Prostate gland (tissue), 2 donors: ENCODE measurements around the gene MRC1.

ENCODE experiments used
- POLR2A ChIP-seq: fragments of 450-650 bp; IDR thresholded peaks from one replicate; pipeline ENCODE4 v1.6.1; 2016; ENCODE audit warnings: antibody characterized with exemption, mild to moderate bottlenecking
- POLR2AphosphoS5 ChIP-seq: sonication (generic); formaldehyde crosslinking; IDR thresholded peaks from one replicate; pipeline ENCODE4 v1.6.1; 2017; ENCODE audit warnings: antibody characterized with exemption
- TF ChIP-seq, protein P1 (sequence below), 4 experiments: fragments of 200-600 bp in 2 of 4; fragments of 450-650 bp in 2 of 4; sonication (generic) in 2 of 4; IDR thresholded peaks; 1 replicate in 3 of 4; 2 replicates in 1 of 4; pipeline ENCODE4 v1.5.1; 2016 to 2019; ENCODE audit warnings: antibody characterized with exemption in 4 of 4, mild to moderate bottlenecking in 2 of 4, moderate library complexity in 2 of 4

DNA sequence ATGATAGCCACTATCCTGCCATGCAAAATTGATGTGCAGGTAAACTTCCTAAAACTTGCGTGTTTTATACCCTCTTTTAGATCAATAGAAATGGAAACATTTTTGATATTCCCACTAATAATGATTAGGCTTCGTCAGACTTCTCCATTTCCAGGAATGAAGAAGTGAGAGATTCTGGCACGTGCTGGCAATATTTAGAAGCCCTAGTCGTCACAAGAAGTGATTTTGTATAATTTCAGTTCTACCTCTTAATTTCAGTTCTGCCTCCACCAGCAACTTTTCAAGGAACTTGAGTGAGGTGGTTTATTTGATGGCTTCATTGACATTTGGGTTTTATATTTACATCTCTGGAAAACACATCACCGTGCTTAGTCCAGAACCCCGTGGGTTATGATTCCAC is 61.9 kb downstream of the MRC1 start:
- TF ChIP-seq, protein P1, sequence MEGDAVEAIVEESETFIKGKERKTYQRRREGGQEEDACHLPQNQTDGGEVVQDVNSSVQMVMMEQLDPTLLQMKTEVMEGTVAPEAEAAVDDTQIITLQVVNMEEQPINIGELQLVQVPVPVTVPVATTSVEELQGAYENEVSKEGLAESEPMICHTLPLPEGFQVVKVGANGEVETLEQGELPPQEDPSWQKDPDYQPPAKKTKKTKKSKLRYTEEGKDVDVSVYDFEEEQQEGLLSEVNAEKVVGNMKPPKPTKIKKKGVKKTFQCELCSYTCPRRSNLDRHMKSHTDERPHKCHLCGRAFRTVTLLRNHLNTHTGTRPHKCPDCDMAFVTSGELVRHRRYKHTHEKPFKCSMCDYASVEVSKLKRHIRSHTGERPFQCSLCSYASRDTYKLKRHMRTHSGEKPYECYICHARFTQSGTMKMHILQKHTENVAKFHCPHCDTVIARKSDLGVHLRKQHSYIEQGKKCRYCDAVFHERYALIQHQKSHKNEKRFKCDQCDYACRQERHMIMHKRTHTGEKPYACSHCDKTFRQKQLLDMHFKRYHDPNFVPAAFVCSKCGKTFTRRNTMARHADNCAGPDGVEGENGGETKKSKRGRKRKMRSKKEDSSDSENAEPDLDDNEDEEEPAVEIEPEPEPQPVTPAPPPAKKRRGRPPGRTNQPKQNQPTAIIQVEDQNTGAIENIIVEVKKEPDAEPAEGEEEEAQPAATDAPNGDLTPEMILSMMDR (IDR thresholded peaks at IDR 0.05): no peak
- TF ChIP-seq POLR2A (no peak), POLR2AphosphoS5 (no peak)
